Natural killer cell (primary cell): Measurements from ENCODE around the gene ARHGEF12. TPM values are rescaled to one million over a fixed set of nuclear protein-coding genes. Genes with fewer than 3 reads are reported as not detected.
A peak's percentile ranks its signal among the peaks of the same experiment; 100 is the strongest.

ENCODE experiments used
- ATAC-seq, 3 donors: fragments of 150-1000 bp in 2 of 3; fragments of 200-7000 bp in 1 of 3; cut with Tn5 transposase; 1 replicate in 1 of 3; 2 replicates in 2 of 3; pipeline ENCODE4 v1.10.0; 2021; ENCODE audit warnings: mild to moderate bottlenecking in 2 of 3, moderate library complexity in 2 of 3
- DNase-seq, 2 donors: peaks; one replicate each; pipeline versions ENCODE4 v3.0.0 to v3.0.0-alpha.2; 2013 to 2021; ENCODE audit warnings: mixed read lengths in 1 of 2
- H3K27ac ChIP-seq: one replicate; pipeline ENCODE4 v1.5.1; 2013; ENCODE audit warnings: mild to moderate bottlenecking, low read length
- H3K27me3 ChIP-seq: one replicate; pipeline ENCODE4 v1.6.1; 2013; ENCODE audit warnings: low read length; ENCODE audit not compliant: control insufficient read depth, insufficient read depth
- H3K36me3 ChIP-seq: one replicate; pipeline ENCODE4 v1.6.1; 2013; ENCODE audit warnings: low read length; ENCODE audit not compliant: control insufficient read depth, insufficient read depth
- H3K4me1 ChIP-seq: one replicate; pipeline ENCODE4 v1.6.1; 2013; ENCODE audit warnings: low read length; ENCODE audit not compliant: control insufficient read depth, insufficient read depth
- H3K4me3 ChIP-seq: one replicate; pipeline ENCODE4 v1.5.1; 2013; ENCODE audit warnings: low read length
- H3K9me3 ChIP-seq: one replicate; pipeline ENCODE4 v1.6.1; 2013; ENCODE audit warnings: low read length; ENCODE audit not compliant: control insufficient read depth, insufficient read depth
- H3K27ac Mint-ChIP-seq, 2 donors: one replicate each; pipeline ENCODE4 v1.8.0; 2022; ENCODE audit warnings: mild to moderate bottlenecking in 2 of 2, mixed read lengths in 2 of 2, moderate library complexity in 1 of 2
- H3K27me3 Mint-ChIP-seq, 2 donors: one replicate each; pipeline ENCODE4 v1.8.0; 2022; ENCODE audit warnings: low read depth in 2 of 2, mixed read lengths in 2 of 2
- H3K36me3 Mint-ChIP-seq: one replicate; pipeline ENCODE4 v1.8.0; 2022; ENCODE audit warnings: mixed read lengths
- H3K4me1 Mint-ChIP-seq, 2 donors: one replicate each; pipeline ENCODE4 v1.8.0; 2022; ENCODE audit warnings: mixed read lengths in 2 of 2
- H3K4me3 Mint-ChIP-seq: one replicate; pipeline ENCODE4 v1.8.0; 2022; ENCODE audit warnings: mild to moderate bottlenecking, moderate library complexity, mixed read lengths
- H3K9me3 Mint-ChIP-seq, 2 donors: one replicate each; pipeline ENCODE4 v1.8.0; 2022; ENCODE audit warnings: mixed read lengths in 2 of 2
- CTCF ChIP-seq: fragments of 200-600 bp; IDR thresholded peaks from one replicate; pipeline ENCODE4 v1.8.0; 2022; ENCODE audit warnings: antibody characterized with exemption
- WGBS: methylation state at CpG from one replicate; pipeline ENCODE4 v1.1.7; 2013; ENCODE audit warnings: missing lambda C conversion rate; ENCODE audit not compliant: insufficient coverage; 5-methylcytosine and 5-hydroxymethylcytosine counted together
- intact Hi-C: fragments of 100-400 bp; cut with micrococcal nuclease; formaldehyde crosslinking; loops from one replicate; pipeline ENCODE4 v1.14.2; 2022
- total RNA-seq, 4 donors: library from RNA; stranded (reverse); fragments of 120-200 nt in 1 of 4; gene quantifications; one replicate each; pipeline versions ENCODE4 v1.2.3 to v1.2.4, GENCODE V29; 2013 to 2022

The ARHGEF12 gene
- total RNA-seq, 3 donors from 2014 or later (not counting 1 experiment from before 2014, with no cell fraction given): 38.4 to 52.3 (median 42.1) TPM

- no peak for ATAC-seq
These were observed 1.9 kb upstream of the ARHGEF12 start for GRCh38 chr11:120334332-120334731.

GRCh38 chr11:120334894-120335462 is 1.2 kb upstream of the ARHGEF12 start:
- H3K9me3 ChIP-seq: no peaks in the 10 kb centered on the region
- peak overlapping the region; percentile 11 for H3K4me3 ChIP-seq
- Mint-ChIP-seq H3K27me3 (peaks cover 34 to 64% of the 10 kb centered on the region in 2 donors), H3K9me3 (no peaks in the 10 kb centered on the region), H3K4me3 (peak overlapping the region; percentile 87), H3K36me3 (peaks cover 5% of the 10 kb centered on the region), H3K4me1 (peaks cover 35 to 36% of the 10 kb centered on the region in 2 donors), H3K27ac (peak overlapping the region; percentile 13 to 78)
- H3K4me1 ChIP-seq: peaks cover 19% of the 10 kb centered on the region
- ATAC-seq (peak; percentile 53 to 65 (median 62)), DNase-seq (peak in 1 of 2 donors; percentile 87)
- no peaks in the 10 kb centered on the region for H3K36me3 ChIP-seq
- TF ChIP-seq CTCF: peak; percentile 78
- 2% methylated on average over 7 of the region's 8 CpGs for WGBS
- intact Hi-C loops: loop anchor here (2.0 to 5.0 kb wide), 3 partner anchors 132 to 860 kb away; no protein-coding TSS in a partner anchor
- H3K27me3 ChIP-seq: peaks cover 20% of the 10 kb centered on the region
- H3K27ac ChIP-seq: peak overlapping the region; percentile 22

More at GRCh38 chr11:120334332-120334731, 1.9 kb upstream of the ARHGEF12 start:
- intact Hi-C loops: loop anchor here (2.0 kb wide), 1 partner anchor 860 kb away; no protein-coding TSS in a partner anchor
- Mint-ChIP-seq H3K27me3 (peaks cover 30 to 61% of the 10 kb centered on the region in 2 donors), H3K4me1 (peaks cover 29% of the 10 kb centered on the region in 2 donors), H3K27ac (no peak overlapping the region), H3K9me3 (no peaks in the 10 kb centered on the region), H3K4me3 (no peak overlapping the region), H3K36me3 (no peaks in the 10 kb centered on the region)
- H3K4me3 ChIP-seq: no peak overlapping the region
- peaks cover 13% of the 10 kb centered on the region for H3K27me3 ChIP-seq
- no peaks in the 10 kb centered on the region for H3K9me3 ChIP-seq
- 56% methylated on average over 1 of the region's 1 CpG for WGBS
- H3K4me1 ChIP-seq: peaks cover 16% of the 10 kb centered on the region
- no peaks in the 10 kb centered on the region for H3K36me3 ChIP-seq
- no peak for TF ChIP-seq CTCF
- no peak for DNase-seq
- no peak overlapping the region for H3K27ac ChIP-seq

- WGBS: 2% methylated on average over 19 of the region's 19 CpGs
- TF ChIP-seq CTCF: no peak
- no peaks in the 10 kb centered on the region for H3K9me3 ChIP-seq
- peaks cover 24% of the 10 kb centered on the region for H3K27me3 ChIP-seq
- peaks cover 19% of the 10 kb centered on the region for H3K4me1 ChIP-seq
- peaks cover 41% of the 10 kb centered on the region in 2 donors for H3K4me1 Mint-ChIP-seq
- peak overlapping the region; percentile 22 for H3K27ac ChIP-seq
- no peaks in the 10 kb centered on the region for H3K36me3 ChIP-seq
- H3K36me3 Mint-ChIP-seq: peaks cover 9% of the 10 kb centered on the region
- H3K9me3 Mint-ChIP-seq: no peaks in the 10 kb centered on the region
- peak overlapping the region; percentile 13 to 78 for H3K27ac Mint-ChIP-seq
- peak in 1 of 2 donors; percentile 57 for DNase-seq
- H3K4me3 Mint-ChIP-seq: peak overlapping the region; percentile 87
- peak overlapping the region; percentile 76 for H3K4me3 ChIP-seq
- peaks cover 34 to 64% of the 10 kb centered on the region in 2 donors for H3K27me3 Mint-ChIP-seq
- intact Hi-C loops: loop anchor here (2.0 to 5.0 kb wide), 3 partner anchors 132 to 859 kb away; no protein-coding TSS in a partner anchor
- ATAC-seq: peak in 2 of 3 donors; percentile 9 to 22
These were observed 681 bp upstream of the ARHGEF12 start for GRCh38 chr11:120335556-120335907.
